Activated B cell treated with CpG ODN at 0.5 μM for 24 hours (primary cell): ENCODE results near the gene CCDC200. TPM values are rescaled to one million over a fixed set of nuclear protein-coding genes. Genes with fewer than 3 reads are reported as not detected.

Experiments used
- ATAC-seq: fragments of 200-7000 bp; cut with Tn5 transposase; one replicate; pipeline ENCODE4 v1.10.0; 2021; ENCODE audit warnings: low read depth, mild to moderate bottlenecking, moderate library complexity
- CTCF ChIA-PET: fragments of 350-600 bp; sonication (Branson Sonifier 250); formaldehyde crosslinking; loops from one replicate; lab custom pipeline; 2021; ENCODE audit warnings: antibody characterized with exemption; lab: Charles Lee
- POLR2A ChIA-PET: fragments of 350-600 bp; sonication (Branson Sonifier 250); formaldehyde crosslinking; loops from one replicate; lab custom pipeline; 2021; ENCODE audit warnings: antibody characterized with exemption; lab: Charles Lee
- DNase-seq: peaks from one replicate; pipeline ENCODE4 v3.0.0; 2022
- H3K27ac Mint-ChIP-seq: one replicate; pipeline ENCODE4 v1.8.0; 2020; ENCODE audit warnings: mixed read lengths
- H3K27me3 Mint-ChIP-seq: one replicate; pipeline ENCODE4 v1.8.0; 2021; ENCODE audit warnings: mixed read lengths
- H3K36me3 Mint-ChIP-seq: one replicate; pipeline ENCODE4 v1.8.0; 2021; ENCODE audit warnings: low read depth, mixed read lengths
- H3K4me1 Mint-ChIP-seq: one replicate; pipeline ENCODE4 v1.8.0; 2021; ENCODE audit warnings: mixed read lengths
- H3K4me3 Mint-ChIP-seq: one replicate; pipeline ENCODE4 v1.8.0; 2020; ENCODE audit warnings: mild to moderate bottlenecking, mixed read lengths
- H3K9me3 Mint-ChIP-seq: one replicate; pipeline ENCODE4 v1.8.0; 2020; ENCODE audit warnings: mixed read lengths
- intact Hi-C: fragments of 100-400 bp; cut with micrococcal nuclease; formaldehyde crosslinking; loops from one replicate; pipeline ENCODE4 v1.15.1; 2024
- total RNA-seq: library from RNA; stranded (reverse); gene quantifications from 2 replicates; pipeline ENCODE4 v1.2.3, GENCODE V29; 2022
- TF ChIP-seq, protein P1 (sequence below): fragments of 200-600 bp; IDR thresholded peaks from one replicate; pipeline ENCODE4 v1.8.0; 2022; ENCODE audit warnings: antibody characterized with exemption, mild to moderate bottlenecking

Gene CCDC200
- total RNA-seq, 1 donor from 2014 or later: not detected

DNA sequence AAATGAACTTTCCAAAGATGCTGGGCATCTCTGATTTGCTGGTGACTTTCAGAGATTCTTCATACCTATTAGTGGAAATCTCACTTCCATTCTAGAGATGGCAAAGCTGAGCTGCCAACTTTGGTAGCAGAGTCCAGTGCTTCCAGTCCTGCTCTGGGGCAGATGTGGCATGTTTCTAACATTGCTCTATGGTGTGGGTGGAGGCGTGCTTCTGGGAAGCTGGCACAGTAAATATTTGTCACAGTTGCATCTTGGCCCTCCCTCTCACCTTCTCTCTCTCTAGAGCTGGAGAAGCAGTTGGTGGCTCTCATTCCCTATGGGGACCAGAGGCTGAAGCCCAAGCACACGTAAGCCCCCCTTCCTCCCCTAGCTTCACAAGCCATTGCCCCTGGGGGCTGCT is 14.9 kb downstream of the CCDC200 start:
- CTCF ChIA-PET: interaction anchor here (0.9 to 1.3 kb wide), 3 partner anchors 14 to 370 kb away, joined by 3 to 4 read pairs (median 4); partner anchors contain the start of gene NBR1
- POLR2A ChIA-PET: interaction anchor here (1.0 to 15.6 kb wide), 7 partner anchors 40 to 441 kb away, joined by 3 to 359 read pairs (median 34); partner anchors contain the start of genes NBR1 and VPS25
- no peak for DNase-seq
- TF ChIP-seq, protein P1, sequence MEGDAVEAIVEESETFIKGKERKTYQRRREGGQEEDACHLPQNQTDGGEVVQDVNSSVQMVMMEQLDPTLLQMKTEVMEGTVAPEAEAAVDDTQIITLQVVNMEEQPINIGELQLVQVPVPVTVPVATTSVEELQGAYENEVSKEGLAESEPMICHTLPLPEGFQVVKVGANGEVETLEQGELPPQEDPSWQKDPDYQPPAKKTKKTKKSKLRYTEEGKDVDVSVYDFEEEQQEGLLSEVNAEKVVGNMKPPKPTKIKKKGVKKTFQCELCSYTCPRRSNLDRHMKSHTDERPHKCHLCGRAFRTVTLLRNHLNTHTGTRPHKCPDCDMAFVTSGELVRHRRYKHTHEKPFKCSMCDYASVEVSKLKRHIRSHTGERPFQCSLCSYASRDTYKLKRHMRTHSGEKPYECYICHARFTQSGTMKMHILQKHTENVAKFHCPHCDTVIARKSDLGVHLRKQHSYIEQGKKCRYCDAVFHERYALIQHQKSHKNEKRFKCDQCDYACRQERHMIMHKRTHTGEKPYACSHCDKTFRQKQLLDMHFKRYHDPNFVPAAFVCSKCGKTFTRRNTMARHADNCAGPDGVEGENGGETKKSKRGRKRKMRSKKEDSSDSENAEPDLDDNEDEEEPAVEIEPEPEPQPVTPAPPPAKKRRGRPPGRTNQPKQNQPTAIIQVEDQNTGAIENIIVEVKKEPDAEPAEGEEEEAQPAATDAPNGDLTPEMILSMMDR: no peak
- Mint-ChIP-seq H3K27me3 (no peaks in the 10 kb centered on the region), H3K4me3 (peak overlapping the region; percentile 7), H3K4me1 (peaks cover 45% of the 10 kb centered on the region), H3K27ac (no peak overlapping the region), H3K9me3 (no peaks in the 10 kb centered on the region), H3K36me3 (peaks cover 72% of the 10 kb centered on the region)
- intact Hi-C loops: loop anchor here (5.0 kb wide), 1 partner anchor 191 kb away; the partner anchor contains the start of gene VAT1
- no peak for ATAC-seq

DNA sequence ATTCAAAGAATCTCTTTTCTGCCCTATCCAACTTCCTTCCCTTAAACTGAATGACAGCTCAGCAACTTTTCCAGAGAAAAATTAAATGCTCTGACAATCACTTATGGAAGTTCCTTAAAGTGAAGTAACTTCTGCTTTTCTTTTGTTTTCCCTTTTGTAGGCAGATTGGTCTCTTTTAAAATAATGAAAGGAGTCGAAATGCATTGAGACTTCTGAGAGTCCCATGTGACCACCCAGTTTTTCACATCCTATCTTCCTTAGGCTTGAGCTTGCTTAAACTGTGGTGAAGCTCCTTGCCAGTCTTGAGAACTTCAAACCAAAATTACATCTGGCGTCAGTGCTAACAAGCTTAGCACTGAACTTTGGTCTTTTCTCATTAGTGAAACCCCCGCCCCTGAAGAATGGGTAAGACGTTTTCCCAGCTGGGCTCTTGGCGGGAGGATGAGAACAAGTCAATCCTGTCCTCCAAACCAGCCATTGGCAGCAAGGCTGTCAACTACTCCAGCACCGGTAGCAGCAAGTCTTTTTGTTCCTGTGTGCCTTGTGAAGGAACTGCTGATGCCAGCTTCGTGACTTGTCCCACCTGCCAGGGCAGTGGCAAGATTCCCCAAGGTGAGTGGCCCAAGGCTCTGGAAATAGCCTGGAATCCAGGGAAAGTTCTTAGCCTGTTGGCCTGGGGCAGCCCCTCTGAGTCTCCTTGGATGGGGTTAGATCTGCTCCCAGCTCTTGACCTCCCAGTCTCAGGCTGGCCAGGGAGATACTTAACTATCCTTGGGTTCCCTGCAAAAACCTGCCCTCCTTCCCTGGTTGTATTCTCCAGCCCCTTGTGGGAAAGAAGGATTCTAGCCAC is 15.6 kb downstream of the CCDC200 start:
- intact Hi-C loops: loop anchor here (1.0 to 5.0 kb wide), 2 partner anchors 42 to 191 kb away; partner anchors contain the start of genes NBR1 and VAT1
- ATAC-seq: no peak

DNA sequence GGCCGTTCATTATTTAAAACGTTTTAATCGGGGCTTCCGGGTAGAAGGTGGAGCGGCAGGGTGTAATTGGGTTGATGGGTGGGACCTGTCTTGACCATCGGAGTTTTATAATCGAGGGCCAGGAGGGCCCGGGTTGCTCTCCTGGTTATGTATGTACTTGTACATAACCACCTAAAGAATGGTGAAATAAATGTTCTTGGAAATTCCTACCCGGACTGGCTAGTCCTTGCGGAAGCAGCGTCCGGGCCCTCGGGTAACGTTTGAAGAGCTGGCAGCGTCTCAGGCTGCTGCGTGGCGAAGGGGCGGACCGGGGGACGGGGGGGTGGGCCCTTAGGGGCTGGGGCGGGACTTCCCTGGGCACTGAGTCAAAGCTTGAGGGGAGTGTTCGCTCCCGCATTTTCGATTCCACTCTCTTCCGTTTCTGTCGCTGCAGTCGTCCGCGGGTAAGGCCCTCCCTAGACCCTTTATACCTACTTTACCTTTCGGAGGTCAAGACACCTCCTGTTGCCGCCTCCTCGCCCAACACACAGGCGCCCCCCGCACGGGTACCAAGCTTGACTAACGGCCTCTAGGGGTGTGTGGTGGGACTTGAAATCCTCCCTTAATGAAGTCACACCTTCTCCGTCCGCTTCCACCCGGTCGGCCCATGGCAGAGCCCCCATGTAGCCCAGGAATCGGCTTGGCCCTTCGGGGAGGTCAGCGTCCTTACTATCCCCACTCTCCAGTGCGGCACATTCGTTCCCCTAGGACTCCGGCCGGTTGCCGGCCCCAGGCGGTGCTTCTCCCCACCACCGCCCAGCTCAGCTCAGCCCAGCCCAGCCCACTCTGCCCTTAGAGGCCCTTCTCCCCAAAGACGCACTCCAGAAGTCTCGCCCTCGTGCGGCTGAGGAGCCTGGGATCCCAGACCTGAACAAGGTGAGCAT is 16.7 kb downstream of the CCDC200 start, which contains the start of gene TMEM106A:
Gene TMEM106A, plus strand, starts transcription at position 396 of the 923 bp plus-strand sequence. CDS start 1,167 bp downstream, outside the sequence.
- CTCF ChIA-PET: interaction anchor here (0.9 to 1.5 kb wide), 6 partner anchors 11 to 213 kb away, joined by 3 to 7 read pairs (median 4); partner anchors contain the start of genes NBR1 and RPL27
- Mint-ChIP-seq H3K9me3 (no peaks in the 10 kb centered on the region), H3K4me1 (peaks cover 45% of the 10 kb centered on the region), H3K4me3 (peak within 1 kb of the TSS; percentile 100), H3K36me3 (peaks cover 68% of the 10 kb centered on the region), H3K27me3 (no peaks in the 10 kb centered on the region), H3K27ac (peak within 1 kb of the TSS; percentile 98)
- ATAC-seq: peak; percentile 89
- POLR2A ChIA-PET: interaction anchor here (0.6 to 15.6 kb wide), 34 partner anchors 8 to 823 kb away, joined by 3 to 359 read pairs (median 6); partner anchors contain the start of genes BECN1, BRCA1, DHX8 and IFI35
- DNase-seq: peak; percentile 69
- TF ChIP-seq, protein P1: no peak
- intact Hi-C loops: loop anchor here (1.0 to 5.0 kb wide), 5 partner anchors 40 to 213 kb away; partner anchors contain the start of genes BRCA1, NBR1, RPL27 and VAT1

More for the DNA sequence above, 15.6 kb downstream of the CCDC200 start:
- no peaks in the 10 kb centered on the region for H3K27me3 Mint-ChIP-seq
- peaks cover 45% of the 10 kb centered on the region for H3K4me1 Mint-ChIP-seq
- H3K4me3 Mint-ChIP-seq: peak overlapping the region; percentile 100
- TF ChIP-seq, protein P1: no peak
- no peaks in the 10 kb centered on the region for H3K9me3 Mint-ChIP-seq
- peaks cover 74% of the 10 kb centered on the region for H3K36me3 Mint-ChIP-seq
- DNase-seq: no peak
- peak overlapping the region; percentile 98 for H3K27ac Mint-ChIP-seq
- POLR2A ChIA-PET: interaction anchor here (0.5 to 15.6 kb wide), 22 partner anchors 8 to 389 kb away, joined by 3 to 359 read pairs (median 8); partner anchors contain the start of genes BECN1, BRCA1, IFI35 and NBR1
- CTCF ChIA-PET: interaction anchor here (0.7 to 1.3 kb wide), 4 partner anchors 13 to 215 kb away, joined by 3 to 4 read pairs (median 4); partner anchors contain the start of genes NBR1 and RPL27

DNA sequence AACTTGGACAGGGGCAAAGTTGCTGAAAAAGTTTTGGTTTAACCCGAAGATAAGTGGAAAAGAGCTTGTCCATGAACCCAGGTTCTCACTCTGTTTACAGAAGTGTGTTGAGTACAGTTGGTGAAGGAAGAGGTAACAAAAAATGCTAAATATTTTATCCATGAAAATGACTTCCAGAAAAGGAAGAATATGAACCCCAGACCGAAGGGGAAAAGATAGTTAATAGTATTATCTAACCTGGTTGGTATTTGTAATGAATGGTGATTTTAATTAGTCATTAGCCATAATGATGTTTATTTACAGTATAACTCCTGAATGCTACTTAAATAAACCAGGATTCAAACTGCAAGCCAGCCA is 17.3 kb downstream of the CCDC200 start:
- intact Hi-C loops: loop anchor here (1.0 to 5.0 kb wide), 4 partner anchors 86 to 212 kb away; partner anchors contain the start of genes BRCA1, RPL27 and VAT1
- TF ChIP-seq, protein P1: no peak
- Mint-ChIP-seq H3K36me3 (peaks cover 64% of the 10 kb centered on the region), H3K4me3 (peak overlapping the region; percentile 100), H3K27me3 (no peaks in the 10 kb centered on the region), H3K4me1 (peaks cover 45% of the 10 kb centered on the region), H3K27ac (peak overlapping the region; percentile 98), H3K9me3 (no peaks in the 10 kb centered on the region)
- DNase-seq (no peak), ATAC-seq (no peak)
- POLR2A ChIA-PET: interaction anchor here (0.6 to 15.6 kb wide), 18 partner anchors 10 to 633 kb away, joined by 3 to 359 read pairs (median 8); partner anchors contain the start of genes DHX8, NBR1, PSMC3IP and RPL27
- CTCF ChIA-PET: interaction anchor here (0.9 to 1.5 kb wide), 6 partner anchors 10 to 213 kb away, joined by 3 to 7 read pairs (median 4); partner anchors contain the start of genes NBR1 and RPL27
